Measurements from ENCODE around the gene FANK1.

Gene FANK1

DNA sequence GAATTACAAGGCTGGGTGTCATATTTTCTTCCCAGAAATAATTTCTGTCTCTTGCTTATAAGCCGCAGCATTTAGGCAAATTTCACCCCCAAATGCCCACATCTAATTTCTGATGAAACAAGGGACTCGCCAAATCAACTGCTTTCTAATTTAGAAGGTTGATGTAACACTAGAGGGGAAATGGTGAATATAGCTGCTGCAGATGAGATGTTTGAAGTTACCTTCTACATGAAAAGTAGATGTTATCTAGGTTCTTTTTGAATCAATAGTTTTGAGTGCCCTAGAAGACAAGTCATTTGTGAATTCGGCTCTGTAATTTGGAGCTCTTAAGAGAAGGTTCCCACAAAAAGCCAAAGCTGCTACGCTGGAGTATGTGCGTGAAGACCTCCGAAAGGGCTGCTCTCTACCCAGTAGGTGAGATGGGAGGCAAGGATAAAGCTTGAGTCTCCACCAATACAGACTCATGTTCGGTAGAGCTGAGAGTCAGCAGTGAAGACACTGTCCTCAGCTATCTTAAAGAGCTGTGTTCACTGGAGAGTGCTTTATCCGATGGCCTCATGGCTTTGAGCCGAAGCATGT is 99.5 kb downstream of the FANK1 start:
- TF ChIP-seq POLR2AphosphoS5 (IDR thresholded peaks at IDR 0.05; ENCODE audit: low read depth) = no peak
- no peak for TF ChIP-seq GABPA (IDR thresholded peaks at IDR 0.05; ENCODE audit: low read depth)
- TF ChIP-seq, protein P1, sequence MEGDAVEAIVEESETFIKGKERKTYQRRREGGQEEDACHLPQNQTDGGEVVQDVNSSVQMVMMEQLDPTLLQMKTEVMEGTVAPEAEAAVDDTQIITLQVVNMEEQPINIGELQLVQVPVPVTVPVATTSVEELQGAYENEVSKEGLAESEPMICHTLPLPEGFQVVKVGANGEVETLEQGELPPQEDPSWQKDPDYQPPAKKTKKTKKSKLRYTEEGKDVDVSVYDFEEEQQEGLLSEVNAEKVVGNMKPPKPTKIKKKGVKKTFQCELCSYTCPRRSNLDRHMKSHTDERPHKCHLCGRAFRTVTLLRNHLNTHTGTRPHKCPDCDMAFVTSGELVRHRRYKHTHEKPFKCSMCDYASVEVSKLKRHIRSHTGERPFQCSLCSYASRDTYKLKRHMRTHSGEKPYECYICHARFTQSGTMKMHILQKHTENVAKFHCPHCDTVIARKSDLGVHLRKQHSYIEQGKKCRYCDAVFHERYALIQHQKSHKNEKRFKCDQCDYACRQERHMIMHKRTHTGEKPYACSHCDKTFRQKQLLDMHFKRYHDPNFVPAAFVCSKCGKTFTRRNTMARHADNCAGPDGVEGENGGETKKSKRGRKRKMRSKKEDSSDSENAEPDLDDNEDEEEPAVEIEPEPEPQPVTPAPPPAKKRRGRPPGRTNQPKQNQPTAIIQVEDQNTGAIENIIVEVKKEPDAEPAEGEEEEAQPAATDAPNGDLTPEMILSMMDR (IDR thresholded peaks at IDR 0.05; ENCODE audit: insufficient read depth, low read length) = no peak
- TF ChIP-seq SPI1 (IDR thresholded peaks at IDR 0.05; ENCODE audit: borderline replicate concordance, low read depth) = no peak
- no peak for TF ChIP-seq REST (IDR thresholded peaks at IDR 0.05; ENCODE audit: insufficient replicate concordance, low read depth)
- Histone ChIP-seq H3K27ac (replicated peaks) (no peak overlapping the region), H3K27me3 (ENCODE audit: insufficient read depth, poor library complexity, severe bottlenecking) (no peaks in the 10 kb centered on the region), H3K4me3 (replicated peaks; ENCODE audit: insufficient read depth, low read length) (no peak overlapping the region)
- DNase-seq (ENCODE audit: low read depth in 1 of 2, low spot score in 1 of 2) = no peak

DNA sequence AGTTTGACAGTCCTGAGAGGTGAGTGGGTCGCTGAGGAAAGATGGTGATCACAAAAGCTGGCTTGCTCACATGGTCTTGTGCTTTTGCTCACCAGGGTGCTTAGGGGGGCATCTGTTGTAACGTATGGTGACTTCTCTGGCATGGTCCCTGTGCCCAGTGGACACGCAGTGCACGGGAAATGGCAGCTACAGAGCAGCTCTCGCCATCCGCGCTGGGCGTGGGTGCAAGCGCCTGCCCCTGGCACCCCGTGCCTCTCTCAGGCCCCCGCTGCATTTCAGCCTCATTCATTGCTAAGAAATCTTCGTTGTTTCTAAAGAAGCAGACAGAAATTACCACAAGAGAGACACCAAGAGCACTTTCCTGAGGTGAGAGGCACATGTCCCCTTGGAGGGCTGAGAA is 101.2 kb downstream of the FANK1 start:
- TF ChIP-seq POLR2AphosphoS5 (IDR thresholded peaks at IDR 0.05; ENCODE audit: low read depth) (no peak), GABPA (IDR thresholded peaks at IDR 0.05; ENCODE audit: low read depth) (no peak), REST (IDR thresholded peaks at IDR 0.05; ENCODE audit: insufficient replicate concordance, low read depth) (no peak), SPI1 (IDR thresholded peaks at IDR 0.05; ENCODE audit: borderline replicate concordance, low read depth) (no peak)
- TF ChIP-seq, protein P1 (IDR thresholded peaks at IDR 0.05; ENCODE audit: insufficient read depth, low read length) = no peak

GRCh38 chr10:125999694-126000093 is 103.3 kb downstream of the FANK1 start:
- TF ChIP-seq SPI1 (IDR thresholded peaks at IDR 0.05; ENCODE audit: borderline replicate concordance, low read depth) (no peak), GABPA (IDR thresholded peaks at IDR 0.05; ENCODE audit: low read depth) (no peak), POLR2AphosphoS5 (IDR thresholded peaks at IDR 0.05; ENCODE audit: low read depth) (no peak), REST (IDR thresholded peaks at IDR 0.05; ENCODE audit: insufficient replicate concordance, low read depth) (no peak)
- TF ChIP-seq, protein P1 (IDR thresholded peaks at IDR 0.05; ENCODE audit: insufficient read depth, low read length) = no peak
- no peak overlapping the region for H3K4me3 ChIP-seq (replicated peaks; ENCODE audit: insufficient read depth, low read length)
- H3K27me3 ChIP-seq (ENCODE audit: insufficient read depth, poor library complexity, severe bottlenecking) = no peaks in the 10 kb centered on the region
- DNase-seq (ENCODE audit: low read depth in 1 of 2, low spot score in 1 of 2) = no peak
- no peak overlapping the region for H3K27ac ChIP-seq (replicated peaks)

More for the DNA sequence above, 101.2 kb downstream of the FANK1 start:
- Histone ChIP-seq H3K27ac (replicated peaks) (no peak overlapping the region), H3K27me3 (ENCODE audit: insufficient read depth, poor library complexity, severe bottlenecking) (no peaks in the 10 kb centered on the region), H3K4me3 (replicated peaks; ENCODE audit: insufficient read depth, low read length) (no peak overlapping the region)
- no peak for DNase-seq (ENCODE audit: low read depth in 1 of 2, low spot score in 1 of 2)

All from HL-60 (cell line).